AG09309 (cell line): ENCODE measurements around the gene LPA.
"Not testable (repeated sequence)": the region's sequence is repeated elsewhere in the genome, so short reads cannot be mapped to it uniquely, and the experiment has no call there.

Experiments
- DNase-seq: peaks from one replicate; pipeline ENCODE4 v3.0.0-alpha.2; 2010; ENCODE audit warnings: low read depth
- H3K4me3 ChIP-seq: 2 replicates; pipeline ENCODE4 v1.5.1; 2011; ENCODE audit warnings: mild to moderate bottlenecking, low read depth, low read length, moderate library complexity; ENCODE audit not compliant: control insufficient read depth
- CTCF ChIP-seq: IDR thresholded peaks from 2 replicates; pipeline ENCODE4 v1.5.1; 2011; ENCODE audit warnings: mild to moderate bottlenecking, low read depth, low read length, inconsistent platforms; ENCODE audit not compliant: insufficient read depth, control insufficient read depth; ENCODE audit errors: missing control alignments

LPA gene

GRCh38 chr6:160544802-160545201, 119.3 kb downstream of the LPA start:
- H3K4me3 ChIP-seq, result no peak overlapping the region
- no peak for DNase-seq
- TF ChIP-seq CTCF, result no peak

- TF ChIP-seq CTCF, result no peak
- DNase-seq, result no peak
- H3K4me3 ChIP-seq, result no peak overlapping the region
These were observed 128.8 kb downstream of the LPA start for GRCh38 chr6:160535270-160535669.

GRCh38 chr6:160534050-160534696, 129.9 kb downstream of the LPA start:
- no peak for DNase-seq
- H3K4me3 ChIP-seq, result no peak overlapping the region
- peak; percentile 90 for TF ChIP-seq CTCF

- no peak for DNase-seq
- H3K4me3 ChIP-seq, result no peak overlapping the region
- no peak for TF ChIP-seq CTCF
These were observed 131.8 kb downstream of the LPA start for GRCh38 chr6:160532315-160532714.

- H3K4me3 ChIP-seq, result no peak overlapping the region
- DNase-seq, result no peak
- TF ChIP-seq CTCF, result no peak
These were observed 132.2 kb downstream of the LPA start for GRCh38 chr6:160531826-160532225.

GRCh38 chr6:160529524-160529923, 134.6 kb downstream of the LPA start:
- H3K4me3 ChIP-seq, DNase-seq: not testable (repeated sequence)

GRCh38 chr6:160523223-160523622, 140.9 kb downstream of the LPA start:
- no peak overlapping the region for H3K4me3 ChIP-seq
- no peak for TF ChIP-seq CTCF
- no peak for DNase-seq
